Progenitor cell of endocrine pancreas (in vitro differentiated cells): ENCODE measurements around the gene KRTAP19-7. TPM values are rescaled to one million over a fixed set of nuclear protein-coding genes. Genes with fewer than 3 reads are reported as not detected.

Experiments
- DNase-seq: peaks from one replicate; pipeline ENCODE4 v3.0.0; 2021; ENCODE audit warnings: low spot score; ENCODE audit not compliant: unreplicated experiment
- H3K27ac Mint-ChIP-seq: 2 replicates; pipeline ENCODE4 v1.8.0; 2021; ENCODE audit warnings: mild to moderate bottlenecking, moderate library complexity, mixed read lengths
- H3K27me3 Mint-ChIP-seq: 2 replicates; pipeline ENCODE4 v1.8.0; 2021; ENCODE audit warnings: mixed read lengths
- H3K36me3 Mint-ChIP-seq: 2 replicates; pipeline ENCODE4 v1.8.0; 2022; ENCODE audit warnings: mixed read lengths; ENCODE audit not compliant: insufficient read depth
- H3K4me1 Mint-ChIP-seq: 2 replicates; pipeline ENCODE4 v1.8.0; 2021; ENCODE audit warnings: low read depth, mixed read lengths
- H3K4me3 Mint-ChIP-seq: 2 replicates; pipeline ENCODE4 v1.8.0; 2021; ENCODE audit warnings: low read depth, mild to moderate bottlenecking, moderate library complexity, mixed read lengths
- H3K9me3 Mint-ChIP-seq: 2 replicates; pipeline ENCODE4 v1.8.0; 2021; ENCODE audit warnings: low read depth, mixed read lengths
- CTCF ChIP-seq: fragments of 200-600 bp; sonication (generic); IDR thresholded peaks from one replicate; pipeline ENCODE4 v1.5.0; 2021; ENCODE audit warnings: antibody characterized with exemption, mild to moderate bottlenecking; ENCODE audit not compliant: unreplicated experiment
- long read RNA-seq: library from polyadenylated mRNA; unstranded; transcript quantifications from one replicate; pipeline ENCODE4 v2.0.0, GENCODE V29; 2020
- total RNA-seq: library from RNA; stranded (reverse); gene quantifications from 2 replicates; pipeline ENCODE4 v1.2.1, GENCODE V29; 2021

KRTAP19-7 gene
- total RNA-seq, result not detected in 2 replicates
- long read RNA-seq, result 0 reads

- Mint-ChIP-seq H3K4me1 (no peaks in the 10 kb centered on the region), H3K27ac (no peak within 1 kb of the TSS), H3K4me3 (no peak within 1 kb of the TSS), H3K9me3 (peaks cover 12% of the 10 kb centered on the region), H3K36me3 (no peaks in the 10 kb centered on the region), H3K27me3 (no peaks in the 10 kb centered on the region)
- no peak for DNase-seq
- TF ChIP-seq CTCF, result no peak
Measured at GRCh38 chr21:30561264-30561895, at the start of gene KRTAP19-7. Gene KRTAP19-7 (minus strand): TSS chr21:30561314. CDS start chr21:30561289, 25 bp downstream.

DNA sequence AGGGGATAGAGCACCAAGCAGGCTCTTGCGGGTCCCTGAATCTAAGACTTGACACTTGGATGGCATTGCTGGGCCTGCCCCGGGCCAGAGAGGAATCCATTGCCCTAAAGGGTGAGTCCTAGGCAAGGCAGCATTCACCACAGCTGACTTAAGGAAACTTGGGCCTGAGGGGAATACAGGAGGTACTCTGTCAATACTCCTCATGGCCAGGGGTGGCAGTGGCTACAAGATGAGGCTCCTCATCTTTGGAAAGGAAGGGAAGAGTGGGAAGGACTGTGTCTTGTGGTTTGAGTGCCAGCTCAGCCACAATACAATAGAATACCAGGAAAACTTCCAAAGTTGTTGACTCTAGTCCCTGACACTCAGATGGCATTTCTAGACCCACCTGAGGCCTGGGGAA lies 44.9 kb upstream of the KRTAP19-7 start:
- Mint-ChIP-seq H3K4me1 (no peaks in the 10 kb centered on the region), H3K27ac (no peak overlapping the region), H3K36me3 (no peaks in the 10 kb centered on the region), H3K27me3 (no peaks in the 10 kb centered on the region), H3K4me3 (no peak overlapping the region), H3K9me3 (peaks cover 37% of the 10 kb centered on the region)
- no peak for DNase-seq
- no peak for TF ChIP-seq CTCF

GRCh38 chr21:30600787-30601186 lies 39.7 kb upstream of the KRTAP19-7 start, which contains the start of gene KRTAP22-1:
Gene KRTAP22-1 (plus strand): TSS chr21:30601087.
- no peak within 1 kb of the TSS for H3K27ac Mint-ChIP-seq
- TF ChIP-seq CTCF, result no peak
- H3K27me3 Mint-ChIP-seq, result no peaks in the 10 kb centered on the region
- no peak for DNase-seq
- H3K9me3 Mint-ChIP-seq, result peaks cover 22% of the 10 kb centered on the region
- no peak within 1 kb of the TSS for H3K4me3 Mint-ChIP-seq
- no peaks in the 10 kb centered on the region for H3K4me1 Mint-ChIP-seq
- peaks cover 2% of the 10 kb centered on the region for H3K36me3 Mint-ChIP-seq

- Mint-ChIP-seq H3K27ac (no peak within 1 kb of the TSS), H3K27me3 (no peaks in the 10 kb centered on the region), H3K4me1 (no peaks in the 10 kb centered on the region), H3K36me3 (peaks cover 2% of the 10 kb centered on the region), H3K9me3 (peaks cover 20% of the 10 kb centered on the region), H3K4me3 (no peak within 1 kb of the TSS)
- no peak for DNase-seq
- TF ChIP-seq CTCF, result no peak
Measured at GRCh38 chr21:30598802-30599201, 37.7 kb upstream of the KRTAP19-7 start, which contains the start of gene KRTAP6-2. Gene KRTAP6-2 (minus strand): TSS chr21:30598902. CDS start chr21:30598874, 28 bp downstream.

- H3K4me1 Mint-ChIP-seq, result no peaks in the 10 kb centered on the region
Measured at GRCh38 chr21:30592140-30592539, 31.0 kb upstream of the KRTAP19-7 start, which contains the start of gene KRTAP6-3. Gene KRTAP6-3 (plus strand): TSS chr21:30592440. CDS start chr21:30592446, 6 bp downstream.

More at GRCh38 chr21:30592140-30592539, 31.0 kb upstream of the KRTAP19-7 start, which contains the start of gene KRTAP6-3:
- no peak within 1 kb of the TSS for H3K4me3 Mint-ChIP-seq
- H3K27ac Mint-ChIP-seq, result no peak within 1 kb of the TSS
- peaks cover 16% of the 10 kb centered on the region for H3K9me3 Mint-ChIP-seq
- H3K27me3 Mint-ChIP-seq, result no peaks in the 10 kb centered on the region
- peaks cover 2% of the 10 kb centered on the region for H3K36me3 Mint-ChIP-seq
- TF ChIP-seq CTCF, result no peak
- DNase-seq, result no peak
